GM19351 (cell line): ENCODE data around the gene FAM161B.
A peak's percentile ranks its signal among the peaks of the same experiment; 100 is the strongest.
"Not testable (repeated sequence)": the region's sequence is repeated elsewhere in the genome, so short reads cannot be mapped to it uniquely, and the experiment has no call there.

Source experiments
- ATAC-seq: cut with Tn5 transposase; IDR thresholded peaks from one replicate; pipeline ENCODE4 v1.9.1; 2021; ENCODE audit warnings: mild to moderate bottlenecking, moderate library complexity; ENCODE audit not compliant: unreplicated experiment

Gene FAM161B

DNA sequence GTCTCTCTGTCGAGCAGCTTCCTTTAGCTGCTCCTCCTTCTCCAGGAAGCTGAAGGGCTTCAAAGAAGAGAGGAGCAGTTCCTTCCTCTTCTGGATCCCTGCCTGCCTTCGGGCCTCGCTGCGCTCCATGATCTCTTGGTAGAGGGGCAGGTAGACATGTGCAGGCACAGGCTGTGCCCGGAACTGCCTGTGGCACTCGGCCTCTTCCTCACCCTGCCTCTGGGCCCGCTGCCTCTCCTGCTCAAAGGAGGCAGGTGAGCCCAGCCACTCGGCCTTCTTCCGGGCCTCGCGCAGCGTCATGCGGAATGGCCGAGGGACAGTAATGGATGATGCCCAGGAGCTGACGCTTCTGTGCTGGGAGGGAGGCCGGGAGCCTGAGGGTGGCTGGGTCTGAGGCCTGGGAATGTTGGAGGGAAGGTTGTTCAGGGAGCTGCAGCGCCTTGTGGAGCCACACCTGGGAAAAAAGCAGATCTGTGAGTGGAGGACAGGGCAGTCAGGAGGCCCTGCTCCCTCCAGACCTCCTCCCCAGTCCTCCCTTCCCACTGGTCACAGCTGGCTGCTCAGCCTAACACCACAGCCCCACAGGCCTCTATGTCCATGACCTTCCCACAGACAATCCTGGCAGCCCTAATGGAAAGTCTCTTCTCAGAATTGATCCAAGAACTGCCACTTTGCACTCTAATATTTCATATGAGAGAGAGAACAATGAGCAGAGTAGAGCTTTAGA, 5.3 kb downstream of the FAM161B start:
- ATAC-seq = no peak

DNA sequence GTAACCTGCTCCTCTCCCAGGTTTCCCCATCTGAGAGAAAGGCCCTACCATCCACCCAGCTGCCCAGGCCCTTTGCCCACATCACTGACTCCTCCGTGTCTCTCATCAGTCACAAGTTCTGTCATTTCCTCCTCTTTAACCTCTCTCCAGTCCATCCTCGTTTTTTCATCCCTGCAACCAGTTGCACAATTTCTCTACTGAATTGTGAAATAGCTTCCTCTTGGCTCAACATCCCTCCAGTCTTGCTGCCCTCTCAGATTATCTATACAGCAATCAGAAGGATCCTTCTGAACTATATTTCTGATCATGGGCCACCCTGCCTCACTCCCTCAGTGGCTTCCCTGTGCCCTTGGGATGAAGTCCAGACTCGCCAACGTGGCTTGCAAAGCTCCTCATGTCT, 6.8 kb downstream of the FAM161B start:
- no peak for ATAC-seq

DNA sequence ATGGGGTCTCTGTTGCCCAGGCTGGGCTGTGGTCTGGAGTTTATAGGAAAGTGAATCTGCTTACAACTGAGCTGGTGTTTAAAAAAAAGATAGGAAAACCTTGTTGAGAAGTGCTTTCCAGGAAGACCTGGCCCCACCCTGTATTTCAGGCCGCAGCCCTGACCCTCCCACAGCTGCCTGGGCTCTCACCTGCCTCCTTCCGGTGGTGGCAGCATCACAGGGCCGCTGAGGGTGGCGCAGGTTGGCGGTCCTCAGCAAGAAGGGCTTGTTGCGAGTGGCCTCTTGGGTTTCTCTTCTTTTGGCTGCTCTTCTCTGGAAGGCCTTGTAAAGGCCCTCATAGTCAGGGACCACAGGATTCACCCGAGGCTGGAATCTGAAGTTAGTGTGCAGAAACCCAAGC, 7.7 kb downstream of the FAM161B start:
- ATAC-seq = no peak

DNA sequence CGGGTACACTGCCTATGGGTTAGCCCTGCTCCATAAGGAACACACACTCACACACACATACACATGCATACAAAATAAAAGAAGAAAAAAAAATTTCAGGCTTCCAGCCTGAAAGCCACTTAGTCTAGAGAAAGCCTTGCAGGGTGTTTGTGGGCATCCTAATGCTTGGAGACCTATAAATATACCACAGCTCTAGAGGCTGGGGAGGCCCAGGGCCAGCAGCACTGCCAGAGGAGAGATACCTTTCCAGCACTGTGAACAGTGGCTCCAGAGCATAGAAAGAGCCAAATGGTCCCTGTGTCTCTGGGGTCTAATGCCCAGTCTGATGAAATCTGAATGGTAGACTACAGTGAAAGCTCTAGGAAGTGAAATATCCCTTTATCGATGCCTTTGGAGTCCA, 12.9 kb downstream of the FAM161B start:
- no peak for ATAC-seq

DNA sequence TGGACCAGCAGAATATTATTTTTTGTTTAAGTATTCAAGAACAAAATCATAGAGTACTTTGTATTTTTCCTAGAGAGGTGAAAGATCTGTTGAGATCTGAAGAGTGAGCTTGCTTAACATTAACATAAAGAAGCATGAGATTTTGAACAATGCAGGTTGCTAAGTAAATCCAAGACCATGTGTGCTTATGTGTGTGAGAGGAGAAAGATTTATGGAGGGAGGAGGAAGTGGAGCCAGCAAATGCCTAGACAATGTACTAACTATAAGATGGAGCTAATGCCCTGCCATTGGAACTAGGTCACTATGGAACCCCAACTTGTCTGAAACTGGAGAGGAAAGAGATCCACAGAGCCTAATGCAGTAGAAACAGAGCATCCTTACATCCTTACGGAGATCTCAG, 13.3 kb downstream of the FAM161B start:
- ATAC-seq = no peak

DNA sequence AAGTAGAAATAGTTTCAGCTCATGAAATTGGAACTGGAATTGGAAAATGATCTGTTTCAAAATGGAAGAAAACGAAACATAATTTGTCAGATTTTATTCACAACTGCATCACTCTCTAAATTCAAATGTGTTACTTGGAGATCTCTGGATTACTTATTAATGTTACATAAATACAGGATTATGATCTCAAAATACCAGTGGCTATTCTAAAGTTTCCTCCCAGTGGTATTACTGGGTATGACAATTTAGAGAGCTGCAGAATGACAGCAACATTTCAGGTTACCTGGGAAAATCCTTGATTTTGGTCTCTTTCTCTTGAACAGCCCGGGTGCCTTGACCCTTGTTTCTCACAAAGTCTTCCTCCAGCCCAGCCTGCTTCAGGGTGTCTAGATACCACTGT, 14.2 kb downstream of the FAM161B start:
- no peak for ATAC-seq

DNA sequence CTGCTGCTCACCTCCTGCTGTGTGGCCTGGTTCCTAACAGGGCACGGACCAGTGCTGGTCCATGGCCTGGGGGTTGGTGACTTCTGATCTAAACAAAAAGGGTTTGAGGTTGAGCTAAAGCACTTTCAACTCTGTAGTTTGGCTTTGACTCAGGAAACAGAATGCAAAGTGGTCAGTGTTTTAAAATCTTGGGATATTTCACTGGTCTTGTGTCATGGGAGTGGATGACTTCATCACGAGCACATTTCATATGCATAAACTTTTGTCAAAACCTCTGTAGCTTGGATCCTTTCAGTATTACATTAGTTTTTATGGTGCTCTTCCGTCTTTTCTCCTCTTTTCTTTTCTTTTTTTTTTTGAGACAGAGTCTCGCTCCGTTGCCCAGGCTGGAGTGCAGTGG, 25.6 kb downstream of the FAM161B start:
- no peak for ATAC-seq

DNA sequence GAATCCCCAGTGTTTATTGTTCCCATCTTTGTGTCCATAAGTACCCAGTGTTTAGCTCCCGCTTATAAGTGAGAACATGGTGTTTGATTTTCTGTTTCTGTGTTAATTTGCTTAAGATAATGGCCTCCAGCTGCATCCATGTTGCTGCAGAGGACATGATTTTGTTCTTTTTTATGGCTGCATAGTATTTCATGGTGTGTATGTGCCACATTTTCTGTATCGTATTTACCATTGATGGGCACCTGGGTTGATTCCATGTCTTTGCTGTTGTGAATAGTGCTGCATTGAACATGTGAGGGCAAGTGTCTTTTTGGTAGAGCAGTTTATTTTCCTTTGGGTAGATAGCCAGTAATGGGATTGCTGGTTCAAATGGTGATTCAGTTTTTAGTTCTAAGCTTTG, 30.4 kb downstream of the FAM161B start:
- not testable (repeated sequence) for ATAC-seq

DNA sequence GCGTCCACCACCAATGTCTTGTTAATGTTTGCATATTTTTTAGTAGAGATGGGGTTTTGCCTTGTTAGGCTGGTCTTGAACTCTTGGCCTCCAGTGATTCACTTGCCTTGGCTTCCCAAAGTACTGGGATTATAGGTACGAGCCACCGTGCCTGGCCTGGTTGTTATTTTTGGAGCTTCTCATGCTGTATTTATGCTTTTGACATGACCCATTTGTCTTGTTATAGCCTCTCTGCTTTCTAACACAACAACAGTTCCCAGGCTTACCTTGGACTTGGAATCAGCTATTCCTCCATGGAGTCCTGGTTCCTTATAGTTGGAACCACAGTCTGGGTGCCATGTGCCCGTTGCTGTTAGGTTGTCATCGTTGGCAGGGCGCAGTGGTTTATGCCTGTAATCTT, 33.6 kb downstream of the FAM161B start:
- no peak for ATAC-seq

DNA sequence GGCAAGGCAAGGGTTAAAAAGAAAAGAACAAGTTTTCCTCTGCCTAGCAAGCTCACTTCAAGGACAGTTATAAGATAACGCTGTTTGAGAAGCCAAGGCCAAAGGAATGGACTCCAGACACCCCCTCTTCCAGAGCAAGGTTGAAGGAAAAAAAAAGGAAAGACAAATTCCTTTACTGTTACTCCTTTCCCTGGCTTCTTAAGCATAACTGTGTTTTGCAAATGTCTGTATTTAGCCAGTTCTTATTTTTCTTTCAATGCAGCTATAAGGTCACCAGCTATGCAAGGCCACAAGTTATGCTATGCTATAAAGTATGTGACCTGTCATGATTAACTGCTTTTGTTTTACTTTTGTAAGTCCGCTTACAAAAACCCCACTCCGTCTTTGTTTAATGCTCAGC, 36.6 kb downstream of the FAM161B start:
- ATAC-seq = no peak

DNA sequence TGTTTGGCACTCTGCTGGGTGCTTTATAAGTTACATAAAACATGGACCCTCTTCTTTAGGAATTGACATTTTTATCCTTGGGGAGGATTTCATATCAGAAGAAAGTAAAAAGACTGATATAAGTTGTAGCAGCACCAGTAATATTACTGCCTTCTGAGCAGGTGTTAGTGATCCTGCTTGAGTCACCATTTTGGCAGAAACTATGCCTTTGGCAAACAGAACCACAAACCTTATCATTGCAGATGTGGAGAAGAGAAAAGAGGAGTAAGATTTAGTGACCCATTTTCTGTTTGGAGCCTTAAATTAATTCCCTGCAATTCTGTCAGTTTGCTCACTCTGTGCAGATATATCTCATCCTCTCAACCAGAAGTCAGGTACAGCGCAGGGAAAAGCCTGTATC, 40.2 kb downstream of the FAM161B start:
- ATAC-seq = no peak

DNA sequence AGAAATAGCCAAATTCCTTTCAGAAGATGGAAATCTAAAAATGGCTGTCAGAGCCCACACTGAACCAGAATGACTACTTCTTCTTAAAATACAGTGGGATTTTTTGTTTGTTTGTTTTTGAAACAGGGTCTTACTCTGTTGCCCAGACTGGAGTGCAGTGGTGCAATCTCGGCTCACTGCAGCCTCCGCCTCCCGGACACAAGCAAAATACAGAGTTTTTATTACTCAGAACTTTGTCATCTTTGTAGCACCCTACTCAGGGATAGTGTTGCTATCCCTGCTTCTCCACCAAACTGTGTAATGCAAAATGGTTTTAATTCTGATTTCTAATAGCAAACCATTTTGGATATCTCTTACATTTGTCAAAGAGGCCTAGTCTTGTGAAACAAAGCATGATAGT, 46.9 kb downstream of the FAM161B start:
- no peak for ATAC-seq

DNA sequence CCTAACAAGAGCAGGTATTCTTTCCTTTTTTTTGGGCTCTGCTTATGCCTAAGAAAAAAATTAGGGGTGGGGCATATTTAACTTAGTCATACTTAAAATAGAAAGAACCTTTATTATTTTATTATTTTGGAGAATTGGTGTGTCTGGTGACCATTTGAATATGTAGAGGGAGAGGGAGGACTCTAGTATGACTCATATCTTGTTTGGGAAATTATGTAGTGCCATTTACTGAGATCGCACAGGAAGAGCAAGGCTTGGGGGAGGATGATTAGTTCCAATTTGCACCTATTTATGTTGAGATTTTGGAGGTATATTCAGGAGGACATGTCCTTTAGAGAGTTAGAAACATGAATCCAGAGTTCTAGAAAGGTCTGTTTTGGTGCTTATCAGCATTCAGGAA, 53.4 kb downstream of the FAM161B start:
- no peak for ATAC-seq

DNA sequence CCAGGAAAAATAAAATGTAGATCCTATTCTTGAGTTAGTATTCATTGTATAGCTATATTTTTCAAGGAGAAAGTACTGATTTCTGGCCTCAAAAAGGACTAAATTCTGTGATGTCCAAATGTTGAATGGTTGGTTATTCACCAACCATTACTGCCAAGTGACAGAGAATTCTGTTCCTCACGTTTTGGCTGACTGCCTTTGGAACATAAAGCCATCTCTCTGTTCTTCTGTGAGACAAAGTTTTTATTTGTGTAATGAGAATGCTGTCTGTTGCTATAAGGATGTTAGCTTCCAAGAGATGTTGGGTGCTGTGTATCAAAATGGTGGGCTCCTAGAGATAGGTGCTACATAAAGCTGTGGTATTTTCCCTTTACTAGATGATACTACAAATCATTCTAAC, 54.0 kb downstream of the FAM161B start:
- ATAC-seq = no peak

DNA sequence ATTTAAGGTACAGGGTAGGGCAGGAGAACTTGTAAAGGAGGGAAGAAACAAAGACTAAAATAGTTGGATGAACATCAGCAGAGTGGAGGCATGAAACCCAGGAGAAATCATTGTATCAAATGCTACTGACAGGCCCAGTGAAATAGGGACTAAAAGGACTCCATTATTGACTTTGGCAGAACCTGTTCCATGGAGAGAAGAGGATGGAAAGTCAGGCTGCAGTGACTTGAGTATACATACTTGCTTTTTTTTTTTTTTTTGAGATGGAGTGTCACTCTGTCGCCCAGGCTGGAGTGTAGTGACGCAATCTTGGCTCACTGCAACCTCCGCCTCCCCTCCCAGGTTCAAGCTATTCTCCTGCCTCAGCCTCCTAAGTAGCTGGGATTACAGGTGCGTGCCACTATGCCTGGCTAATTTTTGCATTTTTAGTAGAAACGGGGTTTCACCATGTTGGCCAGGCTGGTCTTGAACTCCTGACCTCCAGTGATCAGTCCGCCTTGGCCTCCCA, 55.7 kb downstream of the FAM161B start:
- not testable (repeated sequence) for ATAC-seq

DNA sequence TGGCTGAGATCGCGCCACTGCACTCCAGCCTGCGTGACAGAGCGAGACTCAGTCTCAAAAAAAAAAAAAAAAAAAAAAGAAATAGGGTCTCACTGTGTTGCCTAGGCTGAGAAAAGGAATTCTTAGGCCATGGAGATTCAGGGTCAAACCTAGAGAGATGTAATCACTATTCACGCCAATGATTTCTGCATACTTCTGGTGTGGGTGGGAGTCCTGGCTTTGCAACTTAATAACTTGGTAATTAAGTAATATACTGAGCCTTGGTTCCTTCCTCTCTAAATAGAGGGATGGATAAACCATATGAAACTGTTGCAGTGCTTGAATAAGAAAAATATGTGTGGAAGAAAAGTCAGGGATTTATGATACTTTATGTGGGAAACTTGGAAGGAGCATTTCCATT, 60.5 kb downstream of the FAM161B start:
- ATAC-seq = no peak

DNA sequence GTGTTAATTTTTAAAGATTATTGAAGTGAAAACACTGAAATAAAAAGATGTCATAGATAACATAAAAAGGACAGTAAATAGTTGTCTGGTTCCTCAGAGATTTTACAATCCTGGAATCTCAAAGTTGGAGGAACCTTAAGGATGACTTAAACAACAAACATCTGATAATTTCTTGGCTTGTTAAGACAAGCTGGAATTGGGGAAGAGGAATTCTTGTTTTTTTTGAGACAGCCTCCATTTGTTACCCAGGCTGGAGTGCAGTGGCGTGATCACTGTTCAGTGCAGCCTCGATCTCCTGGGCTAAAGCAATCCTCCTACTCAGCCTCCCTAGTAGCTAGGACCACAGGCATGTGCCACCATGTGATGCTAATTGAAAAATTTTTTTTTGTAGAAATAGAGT, 60.9 kb downstream of the FAM161B start:
- no peak for ATAC-seq

DNA sequence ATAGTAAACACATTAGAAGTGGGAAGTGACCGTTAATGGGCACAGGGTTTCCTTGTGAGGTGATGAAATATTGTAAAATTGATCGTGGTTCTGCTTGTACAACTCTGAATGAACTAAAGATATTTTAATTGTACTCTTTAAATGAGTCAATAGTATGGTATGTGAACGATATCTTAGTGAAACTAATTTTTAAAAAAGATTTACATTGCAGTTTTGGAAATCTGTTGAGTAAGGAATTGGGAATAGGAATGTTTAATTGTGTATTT, 61.5 kb downstream of the FAM161B start:
- ATAC-seq = no peak

DNA sequence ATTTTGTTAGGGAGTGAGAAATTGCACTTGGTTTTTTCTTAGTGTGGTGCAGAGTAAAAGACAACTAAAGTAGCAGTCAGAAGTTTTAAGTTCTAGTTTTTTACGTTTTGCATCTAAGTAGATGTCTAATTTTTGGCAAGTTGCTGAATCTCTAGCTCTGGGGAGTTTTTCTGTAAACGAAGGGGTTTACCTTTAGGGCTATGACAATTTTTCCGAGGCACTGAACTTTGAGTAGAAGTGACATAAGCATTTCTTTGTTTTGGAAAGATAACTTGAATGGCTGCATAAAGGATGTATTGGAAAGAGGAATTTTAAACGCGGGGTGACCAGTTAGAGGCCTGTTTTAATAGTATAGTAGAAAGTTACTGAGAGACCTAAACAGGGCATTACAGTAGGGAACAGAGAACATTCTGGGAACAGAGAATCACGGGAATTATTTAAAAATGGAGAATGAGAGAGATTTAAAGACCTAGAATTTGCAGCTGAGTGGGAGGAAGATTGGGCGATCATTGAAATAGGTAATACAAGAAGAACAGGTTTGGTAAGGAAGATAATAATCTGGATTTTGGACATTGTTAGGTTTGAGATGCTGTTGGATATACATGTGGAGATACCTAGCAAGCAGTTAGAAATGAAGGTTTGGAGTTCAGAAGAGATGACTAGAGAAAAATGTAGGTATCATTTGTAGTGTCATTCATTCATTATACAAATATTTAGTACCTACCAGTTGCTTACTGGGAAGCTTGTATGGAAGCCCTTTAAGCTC, 62.0 kb downstream of the FAM161B start:
- no peak for ATAC-seq

DNA sequence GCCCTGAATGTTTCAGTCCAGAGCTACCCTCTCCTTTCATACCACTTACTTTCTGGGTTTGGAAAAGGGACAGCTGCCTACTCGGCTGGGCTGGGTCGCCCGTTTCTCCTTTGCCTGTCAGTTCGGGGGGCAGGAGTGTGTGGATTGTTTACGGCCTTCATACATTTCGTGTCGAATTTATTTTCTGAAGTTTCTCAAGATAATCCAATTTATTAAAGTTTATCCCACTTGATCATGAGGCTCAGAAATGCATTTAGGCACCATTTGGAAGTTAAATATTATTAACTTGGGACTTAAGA, 62.6 kb downstream of the FAM161B start:
- ATAC-seq = no peak

DNA sequence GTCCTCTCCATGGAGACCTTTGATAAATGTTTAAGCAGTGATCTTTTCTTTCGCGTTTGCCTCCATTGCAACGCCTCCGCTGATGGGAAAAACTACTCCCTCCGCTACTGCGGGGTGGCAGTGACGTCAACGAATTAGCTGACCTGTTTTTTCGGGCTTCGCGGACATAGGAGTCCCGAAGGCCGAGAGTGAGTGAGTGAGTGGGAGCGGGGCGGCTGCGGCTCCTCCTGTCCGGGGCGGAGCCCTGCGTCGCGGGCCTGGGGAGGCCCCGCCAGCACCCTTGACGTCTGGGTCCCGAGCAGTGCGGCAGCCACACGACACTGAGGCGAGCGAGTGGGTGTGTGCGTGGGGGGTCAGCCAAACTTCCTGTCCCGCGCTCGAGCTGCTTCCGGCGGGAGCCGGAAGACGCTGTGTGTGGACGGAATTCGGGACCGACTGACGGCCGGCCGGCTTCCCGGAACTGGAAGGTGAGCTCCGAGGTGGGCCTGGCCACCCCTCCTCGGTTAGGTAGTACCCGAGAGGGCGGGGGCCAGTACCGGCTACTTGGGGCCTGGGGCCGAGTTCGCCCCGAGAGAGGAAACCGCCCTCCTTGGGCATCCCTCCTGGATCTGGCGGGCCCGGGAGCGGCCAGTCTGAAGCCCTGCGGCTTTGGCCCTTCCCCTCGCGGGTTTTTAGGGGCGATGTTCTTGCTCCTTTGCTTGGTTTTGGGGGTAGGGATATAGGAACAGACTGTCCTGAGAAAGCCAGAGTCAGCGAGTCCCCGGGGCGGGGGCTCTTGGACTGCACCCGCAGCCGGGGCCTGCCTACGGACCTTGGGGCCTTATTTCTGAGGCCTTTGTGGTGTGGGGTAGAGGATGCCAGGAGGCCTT, 63.2 kb downstream of the FAM161B start, which contains the start of gene ZNF410:
ZNF410 (plus strand) TSS at position 411 of the 869 bp plus-strand sequence. CDS start 5,317 bp downstream, outside the sequence.
- ATAC-seq = peak; percentile 97
